Ectodermal cell (in vitro differentiated cells): ENCODE results near the gene SHROOM3.
A peak's percentile ranks its signal among the peaks of the same experiment; 100 is the strongest.
"Not testable (repeated sequence)": the region's sequence is repeated elsewhere in the genome, so short reads cannot be mapped to it uniquely, and the experiment has no call there.

Experiments
- H3K27ac ChIP-seq: 2 replicates; pipeline ENCODE4 v1.7.0; 2013; ENCODE audit warnings: mild to moderate bottlenecking, low read depth, low read length; ENCODE audit not compliant: insufficient read depth, poor library complexity, severe bottlenecking
- H3K27me3 ChIP-seq: 2 replicates; pipeline ENCODE4 v1.7.0; 2013; ENCODE audit warnings: mild to moderate bottlenecking, low read length; ENCODE audit not compliant: insufficient read depth, control insufficient read depth, poor library complexity, severe bottlenecking
- H3K36me3 ChIP-seq: one replicate; pipeline ENCODE4 v1.7.0; 2013; ENCODE audit warnings: low read length; ENCODE audit not compliant: control insufficient read depth, insufficient read depth
- H3K4me1 ChIP-seq: one replicate; pipeline ENCODE4 v1.7.0; 2013; ENCODE audit warnings: low read length; ENCODE audit not compliant: control insufficient read depth, insufficient read depth
- H3K4me3 ChIP-seq: 2 replicates; pipeline ENCODE4 v1.7.0; 2013; ENCODE audit warnings: low read depth, low read length, control low read depth; ENCODE audit not compliant: insufficient read depth
- H3K9me3 ChIP-seq: 2 replicates; pipeline ENCODE4 v1.7.0; 2013; ENCODE audit warnings: mild to moderate bottlenecking, low read length, moderate library complexity; ENCODE audit not compliant: control insufficient read depth
- WGBS, 2 experiments: methylation state at CpG; one replicate each; pipeline ENCODE4 v1.1.7; 2013; ENCODE audit warnings: missing lambda C conversion rate in 2 of 2; 5-methylcytosine and 5-hydroxymethylcytosine counted together

Gene SHROOM3

GRCh38 chr4:76722146-76722545 is 287.1 kb downstream of the SHROOM3 start:
- H3K9me3 ChIP-seq, H3K27ac ChIP-seq, H3K36me3 ChIP-seq, H3K4me3 ChIP-seq, H3K27me3 ChIP-seq: not testable (repeated sequence)
- WGBS, 2 experiments: 95 to 99% methylated on average over 2 of the region's 2 CpGs
- peaks cover 37% of the 10 kb centered on the region for H3K4me1 ChIP-seq

GRCh38 chr4:76722838-76723237 is 287.8 kb downstream of the SHROOM3 start:
- Histone ChIP-seq H3K36me3 (no peaks in the 10 kb centered on the region), H3K27ac (no peak overlapping the region), H3K4me3 (no peak overlapping the region), H3K27me3 (no peaks in the 10 kb centered on the region), H3K9me3 (no peaks in the 10 kb centered on the region), H3K4me1 (peaks cover 37% of the 10 kb centered on the region)
- 95 to 96% methylated on average over 4 of the region's 4 CpGs for WGBS, 2 experiments

GRCh38 chr4:76723373-76723772 is 288.3 kb downstream of the SHROOM3 start:
- Histone ChIP-seq H3K27me3 (no peaks in the 10 kb centered on the region), H3K4me3 (no peak overlapping the region), H3K9me3 (no peaks in the 10 kb centered on the region), H3K4me1 (peaks cover 34% of the 10 kb centered on the region), H3K36me3 (no peaks in the 10 kb centered on the region), H3K27ac (peak overlapping the region; percentile 74)

- Histone ChIP-seq H3K4me1 (peaks cover 32% of the 10 kb centered on the region), H3K9me3 (no peaks in the 10 kb centered on the region), H3K27ac (peak overlapping the region; percentile 74), H3K36me3 (no peaks in the 10 kb centered on the region), H3K4me3 (no peak overlapping the region), H3K27me3 (no peaks in the 10 kb centered on the region)
- WGBS, 2 experiments: 18 to 38% methylated on average over 2 of the region's 2 CpGs
Measured at GRCh38 chr4:76723924-76724323, 288.9 kb downstream of the SHROOM3 start.

GRCh38 chr4:76725039-76725438 is 290.0 kb downstream of the SHROOM3 start:
- no peaks in the 10 kb centered on the region for H3K9me3 ChIP-seq
- peaks cover 35% of the 10 kb centered on the region for H3K4me1 ChIP-seq
- H3K4me3 ChIP-seq: no peak overlapping the region
- H3K36me3 ChIP-seq: no peaks in the 10 kb centered on the region
- WGBS, 2 experiments: 51 to 60% methylated on average over 1 to 2 of the region's 2 CpGs
- H3K27me3 ChIP-seq: no peaks in the 10 kb centered on the region
- no peak overlapping the region for H3K27ac ChIP-seq

- H3K27ac ChIP-seq: no peak overlapping the region
- WGBS, 2 experiments: 92 to 96% methylated on average over 1 of the region's 1 CpG
- H3K27me3 ChIP-seq: no peaks in the 10 kb centered on the region
- H3K9me3 ChIP-seq: no peaks in the 10 kb centered on the region
- H3K36me3 ChIP-seq: no peaks in the 10 kb centered on the region
- no peak overlapping the region for H3K4me3 ChIP-seq
- peaks cover 35% of the 10 kb centered on the region for H3K4me1 ChIP-seq
Measured at GRCh38 chr4:76726176-76726575, 291.1 kb downstream of the SHROOM3 start.

GRCh38 chr4:76726631-76727030 is 291.6 kb downstream of the SHROOM3 start:
- H3K4me3 ChIP-seq: no peak overlapping the region
- WGBS, 2 experiments: 97% methylated on average over 5 of the region's 5 CpGs
- no peaks in the 10 kb centered on the region for H3K36me3 ChIP-seq
- H3K9me3 ChIP-seq: no peaks in the 10 kb centered on the region
- H3K27me3 ChIP-seq: no peaks in the 10 kb centered on the region
- peaks cover 35% of the 10 kb centered on the region for H3K4me1 ChIP-seq
- no peak overlapping the region for H3K27ac ChIP-seq

- not testable (repeated sequence) for H3K4me3 ChIP-seq, H3K27ac ChIP-seq, H3K9me3 ChIP-seq, H3K36me3 ChIP-seq, H3K27me3 ChIP-seq
- 94 to 98% methylated on average over 5 of the region's 5 CpGs for WGBS, 2 experiments
- H3K4me1 ChIP-seq: peaks cover 33% of the 10 kb centered on the region
Measured at GRCh38 chr4:76727934-76728333, 292.9 kb downstream of the SHROOM3 start.

- no peak overlapping the region for H3K27ac ChIP-seq
- H3K36me3 ChIP-seq: peaks cover 5% of the 10 kb centered on the region
- 83% methylated on average over 1 of the region's 1 CpG; no CpG with 5 or more reads in 1 of the 2 experiments for WGBS, 2 experiments
- H3K4me1 ChIP-seq: peaks cover 22% of the 10 kb centered on the region
- no peak overlapping the region for H3K4me3 ChIP-seq
- H3K9me3 ChIP-seq: no peaks in the 10 kb centered on the region
- H3K27me3 ChIP-seq: no peaks in the 10 kb centered on the region
Measured at GRCh38 chr4:76729460-76729859, 294.4 kb downstream of the SHROOM3 start.

GRCh38 chr4:76729980-76730379 is 295.0 kb downstream of the SHROOM3 start:
- Histone ChIP-seq H3K4me1 (peaks cover 16% of the 10 kb centered on the region), H3K36me3 (peaks cover 5% of the 10 kb centered on the region), H3K27ac (no peak overlapping the region), H3K4me3 (no peak overlapping the region), H3K27me3 (no peaks in the 10 kb centered on the region), H3K9me3 (no peaks in the 10 kb centered on the region)
- 86% methylated on average over 1 of the region's 1 CpG; no CpG with 5 or more reads in 1 of the 2 experiments for WGBS, 2 experiments

- Histone ChIP-seq H3K9me3 (no peaks in the 10 kb centered on the region), H3K27ac (no peak overlapping the region), H3K4me3 (no peak overlapping the region), H3K4me1 (peaks cover 12% of the 10 kb centered on the region), H3K36me3 (peaks cover 9% of the 10 kb centered on the region), H3K27me3 (no peaks in the 10 kb centered on the region)
- WGBS, 2 experiments: 95 to 100% methylated on average over 1 of the region's 1 CpG
Measured at GRCh38 chr4:76732246-76732645, 297.2 kb downstream of the SHROOM3 start.
